GM10847 (cell line): ENCODE data around the gene OR9I1.

ENCODE experiments used
- POLR2A ChIP-seq: IDR thresholded peaks from 2 replicates; pipeline ENCODE4 v1.6.1; 2011; ENCODE audit not compliant: insufficient read length; ENCODE audit errors: extremely low read depth

Gene OR9I1

DNA sequence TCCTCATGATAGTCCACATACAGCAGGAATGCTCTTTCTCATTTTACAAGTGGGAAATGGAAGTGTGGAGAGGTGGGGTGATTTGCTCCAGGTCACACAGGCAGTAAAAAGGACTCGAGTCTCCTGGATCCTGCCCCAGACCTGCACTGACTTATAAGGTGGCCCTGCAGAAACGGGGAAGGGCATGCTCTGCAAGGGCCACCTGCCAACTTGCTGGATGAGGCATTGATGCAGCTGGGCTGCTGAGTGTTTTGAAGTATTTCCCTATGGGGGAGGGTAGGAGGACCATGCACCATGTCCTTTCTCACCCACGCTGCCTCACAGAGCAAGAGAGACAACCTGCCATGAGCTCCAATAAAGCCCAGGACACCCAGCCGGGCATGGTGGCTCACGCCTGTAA, 57.6 kb downstream of the OR9I1 start:
- TF ChIP-seq POLR2A: no peak
